HG03066 (cell line): Measurements from ENCODE around the gene GRIP1.

ENCODE experiments used
- ATAC-seq: cut with Tn5 transposase; IDR thresholded peaks from one replicate; pipeline ENCODE4 v1.9.1; 2021; ENCODE audit warnings: low read depth; ENCODE audit not compliant: unreplicated experiment

The GRIP1 gene

DNA sequence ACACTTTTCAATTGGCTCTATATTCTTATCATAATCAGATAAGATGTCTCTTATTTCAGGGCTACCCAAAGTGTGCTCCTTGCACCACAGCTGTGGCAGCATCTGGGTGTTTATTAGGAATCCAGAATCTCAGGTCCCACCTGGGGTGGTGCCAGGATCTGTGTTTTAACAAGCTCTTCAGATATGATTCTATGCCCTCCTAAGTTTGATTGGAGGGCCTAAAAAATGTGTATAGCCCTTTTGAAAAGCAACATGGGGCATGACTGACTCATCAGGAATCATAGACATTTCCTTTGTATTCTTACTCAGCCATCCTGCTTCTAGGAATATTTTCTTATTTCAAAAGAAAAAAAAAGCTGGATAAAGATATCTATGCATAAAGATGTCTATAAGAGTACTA is 273.5 kb downstream of the GRIP1 start:
- ATAC-seq: no peak

DNA sequence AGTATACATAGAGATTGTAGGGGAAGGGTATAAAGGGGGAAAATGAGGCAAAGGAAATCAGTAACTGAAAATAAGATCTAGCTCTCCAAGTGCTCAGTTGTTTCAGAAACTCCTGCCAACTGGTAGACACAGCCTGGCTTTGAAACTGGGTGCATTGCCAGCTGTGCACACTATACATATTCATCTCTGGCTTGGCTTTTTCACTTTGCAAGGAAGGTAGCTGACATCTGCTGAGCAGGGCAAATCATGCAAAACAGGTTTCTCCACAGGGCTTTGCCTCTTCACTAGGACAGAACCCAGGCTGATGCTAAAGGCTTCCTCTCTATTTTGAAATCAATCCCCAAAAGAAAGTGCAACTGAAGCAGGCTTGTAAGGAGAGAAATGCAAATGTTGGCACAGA is 275.1 kb downstream of the GRIP1 start:
- no peak for ATAC-seq

DNA sequence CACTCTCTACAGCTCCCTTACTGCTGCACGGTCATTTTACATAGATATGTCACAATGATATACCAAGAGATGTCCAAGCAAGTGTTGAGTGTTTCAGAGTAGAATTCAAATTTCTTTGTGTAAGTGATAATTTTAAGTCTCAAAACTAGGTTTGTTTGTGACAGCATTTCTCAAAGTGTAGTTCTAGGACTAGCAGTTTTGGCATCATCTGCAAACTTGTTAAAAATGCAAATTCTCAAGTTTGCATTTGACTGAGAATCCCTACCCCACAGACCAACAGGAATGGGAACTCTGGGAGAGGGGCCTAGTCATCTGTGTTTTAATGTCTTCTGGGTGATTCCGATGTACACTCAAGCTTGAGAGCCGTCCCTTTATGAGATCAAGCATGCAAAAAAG is 279.0 kb downstream of the GRIP1 start:
- ATAC-seq: no peak

DNA sequence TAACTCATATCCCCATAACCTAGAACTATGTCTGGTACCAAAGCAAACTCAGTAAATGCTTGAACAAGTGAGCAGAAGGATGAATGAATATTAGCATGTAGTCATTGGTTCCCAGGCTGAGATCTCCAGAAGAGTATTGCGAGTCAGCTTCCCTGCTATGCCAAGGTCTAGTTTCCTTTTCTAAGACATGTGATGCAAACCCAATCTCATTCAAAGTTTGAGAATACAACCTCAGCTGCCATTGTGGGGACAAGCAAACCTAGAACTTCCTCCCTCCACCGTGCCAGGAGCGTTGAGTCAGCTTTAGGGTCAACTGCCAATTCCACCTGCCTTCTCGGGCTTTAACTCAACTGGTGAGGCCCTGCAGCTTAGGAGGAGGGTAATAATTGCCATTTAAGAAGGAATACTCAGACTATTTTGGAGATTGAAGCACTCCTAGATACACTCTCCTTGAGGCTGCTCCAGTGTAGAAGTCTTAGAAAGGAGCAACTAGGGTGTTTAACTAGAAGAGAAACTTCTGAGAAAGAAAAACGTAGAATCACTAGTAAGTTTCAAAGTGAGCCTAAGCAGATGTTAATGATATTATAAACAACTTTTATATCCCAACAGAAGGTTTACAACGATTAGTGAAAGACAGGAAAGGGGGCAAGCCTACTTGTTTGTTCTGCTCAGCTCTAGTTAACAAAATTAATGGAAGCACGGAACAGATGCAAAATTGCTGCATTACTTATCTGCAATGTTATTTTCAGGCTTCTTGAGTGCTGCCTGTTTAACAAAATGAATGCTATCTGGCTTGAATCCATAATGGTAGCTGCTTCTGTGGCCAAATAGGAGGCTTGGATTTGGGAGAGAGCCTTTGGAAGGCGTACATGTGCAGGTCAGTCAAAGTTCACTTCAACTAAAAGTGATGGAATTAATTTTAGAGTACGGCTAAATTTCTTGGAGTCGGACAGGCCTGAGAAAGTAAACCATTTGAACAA is 279.7 kb downstream of the GRIP1 start:
- no peak for ATAC-seq

DNA sequence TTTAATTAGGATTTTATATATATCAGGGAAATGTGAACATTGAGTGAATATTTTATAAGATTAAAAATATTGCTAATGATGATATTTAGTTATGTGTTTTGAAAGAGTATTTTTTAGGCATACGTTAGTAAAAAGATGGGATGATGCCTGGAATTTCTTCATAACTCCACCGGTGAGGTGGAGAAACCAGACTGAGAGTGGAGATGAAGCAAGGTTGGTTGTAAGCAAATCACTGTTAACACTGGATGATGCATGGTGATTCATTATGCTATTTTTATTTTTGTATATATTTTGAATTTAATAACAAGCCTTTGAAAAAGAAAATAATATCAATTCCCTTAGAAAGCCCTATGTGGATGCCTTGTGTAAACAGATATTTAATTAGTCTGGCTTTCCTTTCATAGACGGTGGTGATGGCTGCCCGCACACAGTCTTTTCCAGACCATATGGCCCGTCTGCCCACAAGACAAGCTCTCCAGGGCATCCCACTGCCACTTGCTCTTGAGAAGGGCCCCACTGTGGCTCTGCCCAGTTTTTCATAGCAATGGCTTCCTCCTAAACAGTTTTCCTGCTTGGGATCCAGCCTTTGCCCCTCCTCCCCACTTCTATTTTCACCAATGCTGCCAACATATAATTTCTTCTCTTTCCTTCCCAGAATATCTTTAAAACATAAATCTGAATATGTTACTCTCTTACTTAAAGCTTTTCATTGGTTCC is 281.1 kb downstream of the GRIP1 start:
- ATAC-seq: no peak

DNA sequence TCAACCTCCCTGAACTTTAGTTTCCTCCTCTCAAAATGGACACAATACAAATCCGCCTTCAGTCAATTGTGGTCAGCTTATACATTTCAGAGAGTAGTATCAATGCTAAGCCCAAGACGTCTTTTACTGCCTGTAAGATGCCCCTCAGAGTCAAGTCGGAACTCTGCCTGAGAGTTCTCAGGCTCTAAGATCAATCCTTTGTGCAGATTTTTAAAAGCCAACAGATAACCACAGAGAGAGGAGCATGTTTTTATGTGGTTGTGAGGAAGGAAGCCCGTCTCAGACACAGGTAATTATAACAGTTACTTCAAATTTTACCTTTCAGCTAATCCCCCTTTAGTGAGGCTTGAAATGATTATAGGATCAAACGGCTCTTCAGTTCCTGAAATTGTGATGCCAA is 285.0 kb downstream of the GRIP1 start:
- no peak for ATAC-seq

DNA sequence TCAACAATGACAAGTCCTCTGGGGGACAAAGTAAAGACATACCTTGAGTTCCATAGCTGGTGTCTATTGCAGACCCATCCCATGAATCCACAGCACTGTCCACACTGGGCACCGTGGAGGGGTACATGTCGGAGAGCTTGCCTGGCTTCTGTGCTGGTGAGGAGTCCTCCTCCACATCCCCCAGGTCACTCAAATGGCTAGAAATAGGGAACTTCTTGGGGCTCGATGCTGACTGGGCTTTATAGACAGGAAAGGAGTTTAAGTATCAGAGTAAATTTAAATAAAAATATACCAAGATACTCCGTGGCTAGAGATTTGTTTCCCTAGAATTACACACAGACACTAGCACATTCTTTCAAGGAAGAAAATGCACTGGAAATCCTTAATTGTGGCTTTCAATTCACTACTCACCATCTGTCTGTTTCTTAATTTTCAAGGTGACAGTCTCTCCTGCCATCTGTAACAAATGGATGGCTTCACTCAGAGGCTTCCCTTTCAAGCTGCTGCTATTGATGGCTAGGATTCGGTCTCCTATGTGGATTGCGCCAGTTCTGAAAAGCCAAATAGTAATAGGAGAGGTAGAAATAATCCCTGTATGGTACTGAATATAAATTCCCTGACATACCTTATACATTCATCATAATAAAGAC is 286.5 kb downstream of the GRIP1 start:
- ATAC-seq: no peak

DNA sequence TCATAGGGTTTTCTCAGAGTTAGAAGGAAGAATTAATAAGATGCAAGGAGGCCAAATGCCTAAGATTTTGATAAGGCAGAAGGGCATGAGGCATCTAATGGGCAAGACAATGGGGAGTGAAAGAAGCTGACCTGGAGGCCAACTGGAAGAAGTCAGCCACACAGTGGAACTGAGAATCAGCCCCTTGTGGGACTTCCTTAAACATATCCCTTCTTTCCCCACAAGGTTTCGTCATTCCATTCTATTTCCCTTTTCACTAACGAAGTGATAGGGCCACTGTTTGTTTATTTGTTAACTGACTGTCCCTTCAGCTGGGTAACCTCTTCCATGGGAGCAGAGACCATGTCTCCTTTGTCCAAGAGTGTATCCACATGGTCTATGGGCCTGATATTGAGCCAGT is 290.4 kb downstream of the GRIP1 start:
- no peak for ATAC-seq

DNA sequence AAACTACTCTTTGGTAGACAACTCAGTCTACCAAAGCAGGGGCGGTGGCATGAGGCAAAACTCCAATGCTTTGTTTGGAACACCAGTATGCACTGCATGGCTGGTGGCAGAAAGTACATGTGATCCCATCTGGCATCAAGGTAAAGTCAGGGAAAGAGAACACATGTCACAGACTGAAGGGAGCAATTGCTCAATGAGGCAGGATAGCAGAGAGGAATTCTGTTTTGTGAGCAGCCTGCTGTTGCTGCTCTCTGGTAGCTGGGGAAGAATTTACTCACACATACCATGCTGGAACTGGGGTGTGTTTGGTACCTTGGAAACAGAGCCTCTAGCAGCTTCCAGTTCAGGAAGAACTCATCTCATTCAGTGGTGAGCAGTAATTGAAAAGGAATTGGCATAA is 291.8 kb downstream of the GRIP1 start:
- no peak for ATAC-seq

DNA sequence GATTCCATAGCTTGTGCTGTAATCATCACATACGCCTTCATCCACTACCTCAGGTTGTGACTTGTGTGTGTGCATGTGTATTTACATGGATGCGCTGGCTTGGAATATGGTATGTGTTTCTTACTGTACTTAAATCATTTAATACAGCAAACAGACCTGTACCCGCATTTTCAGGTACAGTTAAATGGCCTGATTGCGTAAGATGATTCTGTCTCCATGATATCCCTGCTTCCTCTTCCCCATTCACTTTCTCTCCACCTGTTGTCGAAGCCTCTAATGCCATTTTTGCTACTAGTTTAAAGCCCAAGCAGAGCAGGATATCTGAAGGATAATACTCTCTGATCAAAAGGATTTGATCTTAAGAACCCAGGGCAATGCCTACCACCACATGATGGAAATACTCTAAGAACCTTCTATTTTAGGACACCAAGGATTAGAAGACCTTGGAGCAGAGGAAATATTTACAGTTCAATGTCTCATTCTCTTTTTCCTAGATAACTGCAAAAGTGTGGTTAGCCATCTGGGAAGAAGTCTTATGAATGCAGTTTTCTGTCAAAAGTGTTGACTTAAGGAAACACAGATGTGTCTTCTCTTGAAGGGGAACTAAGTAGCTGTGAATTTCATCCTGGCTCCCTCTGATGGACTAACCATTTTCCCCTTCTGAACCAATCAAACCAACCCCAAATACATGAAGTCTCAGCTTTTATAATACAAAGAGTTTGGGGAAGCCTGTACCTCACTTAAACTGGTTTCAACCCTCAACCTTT is 297.9 kb downstream of the GRIP1 start:
- ATAC-seq: no peak

DNA sequence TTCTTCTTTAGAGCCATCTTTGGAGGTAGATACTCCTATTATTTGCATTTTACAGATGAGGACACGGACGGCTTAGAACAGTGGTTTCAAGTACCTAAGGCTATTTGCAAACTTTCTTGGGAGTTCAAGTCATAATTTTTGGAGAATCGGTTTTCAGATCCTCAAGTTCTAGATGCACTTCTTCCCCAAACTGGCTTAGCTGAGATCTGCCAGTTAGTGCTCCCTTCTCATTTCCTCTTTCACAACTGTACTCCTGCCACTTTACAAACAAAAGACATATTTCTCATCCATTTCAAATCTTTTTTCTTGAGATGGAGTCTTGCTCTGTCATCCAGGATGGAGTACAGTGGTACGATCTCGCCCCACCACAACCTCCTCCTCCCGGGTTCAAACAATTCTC is 299.3 kb downstream of the GRIP1 start:
- no peak for ATAC-seq

DNA sequence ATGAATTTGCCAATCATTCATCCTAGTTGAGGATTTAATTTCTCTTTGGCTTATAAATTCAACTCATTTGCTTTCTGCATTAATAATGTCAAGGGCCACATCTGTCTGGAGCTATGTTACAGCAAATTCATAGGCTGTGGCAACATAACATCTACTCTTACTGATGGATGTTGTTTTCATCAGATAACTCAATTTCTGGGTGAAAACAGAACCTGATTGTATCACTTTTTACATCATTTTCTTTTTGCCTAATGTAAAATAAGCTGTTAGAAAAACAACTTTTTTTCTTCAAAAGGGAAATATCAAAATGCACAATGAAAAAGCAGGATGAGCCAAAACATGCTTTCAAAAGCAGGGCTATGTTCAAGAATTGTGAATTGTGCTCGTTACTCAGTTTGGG is 303.3 kb downstream of the GRIP1 start:
- no peak for ATAC-seq

DNA sequence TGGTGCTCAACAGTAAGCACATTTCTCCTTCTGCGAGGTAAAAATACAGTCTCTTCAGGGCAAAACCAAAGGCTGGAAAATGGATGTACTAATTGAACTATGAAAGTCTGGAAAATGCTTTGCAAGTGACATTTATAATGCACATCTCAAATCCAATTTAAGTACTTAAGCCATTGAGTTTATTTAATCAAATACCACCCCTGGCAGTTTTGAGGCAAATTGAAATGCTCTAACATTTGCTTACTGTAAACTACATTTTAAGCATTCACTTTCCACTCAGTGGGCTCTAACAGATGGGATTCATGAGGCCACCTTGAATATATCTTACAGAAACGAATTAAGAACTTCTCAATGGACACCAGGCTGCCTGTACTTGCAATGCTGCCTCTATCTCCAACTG is 306.9 kb downstream of the GRIP1 start:
- ATAC-seq: no peak

DNA sequence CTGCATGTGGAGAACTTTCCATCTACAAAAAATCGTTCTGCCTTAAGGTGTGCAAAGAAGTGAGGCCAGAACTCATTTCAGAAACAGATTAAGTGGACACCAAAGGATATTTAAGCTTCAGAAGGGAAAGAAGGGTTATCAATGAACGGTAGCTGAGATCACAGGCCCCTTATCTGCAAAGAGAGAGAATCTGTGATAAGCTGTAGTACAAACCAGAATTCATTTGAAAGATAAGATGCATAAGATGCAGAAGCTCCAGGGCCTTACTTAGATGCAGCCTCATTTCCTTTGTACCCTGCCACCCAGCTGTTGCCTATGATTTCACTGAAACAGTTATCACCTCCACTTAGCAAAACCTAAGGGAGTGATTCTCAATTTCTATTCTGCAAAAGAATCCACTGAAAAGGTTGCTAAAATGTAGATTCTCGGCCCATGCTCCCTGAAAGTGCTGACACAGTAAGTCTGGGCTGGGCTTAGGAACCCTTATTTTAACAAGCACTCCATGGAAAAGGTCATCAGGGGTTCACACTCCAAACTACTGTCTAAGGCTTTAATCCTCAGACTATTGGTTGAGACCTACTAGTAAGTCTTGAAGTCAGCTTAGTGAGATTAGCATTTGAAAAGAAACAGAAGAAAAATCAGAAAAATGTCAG is 311.7 kb downstream of the GRIP1 start:
- ATAC-seq: no peak

DNA sequence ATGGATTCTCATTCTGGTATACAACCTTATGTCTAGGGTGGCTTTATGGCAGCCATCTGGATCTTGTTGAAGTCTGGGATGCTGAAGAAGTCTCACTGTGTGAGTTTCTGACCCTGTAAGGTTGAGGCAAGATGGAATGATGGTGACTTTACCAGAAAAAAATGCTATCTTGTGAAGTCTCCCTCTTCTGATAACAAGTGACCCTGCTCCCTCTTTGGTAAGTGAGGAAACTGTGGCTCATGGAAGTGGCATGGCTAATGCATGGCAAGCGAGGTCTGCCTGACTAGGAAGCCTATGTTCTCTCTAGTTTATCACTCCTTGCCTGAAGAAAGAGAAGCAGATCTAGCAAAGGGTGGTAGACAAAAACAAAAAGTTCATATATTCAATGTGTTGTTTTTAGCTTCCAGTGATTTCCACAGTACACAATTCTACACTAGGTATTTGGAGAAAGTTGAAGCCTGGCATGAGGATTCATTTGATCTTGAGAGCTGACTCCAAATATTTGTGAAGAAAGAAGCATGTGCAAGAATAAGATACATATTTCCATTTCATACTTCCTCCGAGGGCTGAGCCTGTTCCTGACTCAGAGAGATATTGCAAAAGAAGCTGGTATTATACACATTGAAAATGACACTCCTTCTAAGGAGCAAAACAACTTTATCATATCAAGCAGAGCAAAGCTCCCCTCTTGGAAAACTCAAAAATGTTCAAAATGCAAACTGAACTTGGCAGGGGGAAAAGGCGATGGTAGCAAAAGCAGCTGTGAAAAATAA is 313.0 kb downstream of the GRIP1 start:
- ATAC-seq: no peak

DNA sequence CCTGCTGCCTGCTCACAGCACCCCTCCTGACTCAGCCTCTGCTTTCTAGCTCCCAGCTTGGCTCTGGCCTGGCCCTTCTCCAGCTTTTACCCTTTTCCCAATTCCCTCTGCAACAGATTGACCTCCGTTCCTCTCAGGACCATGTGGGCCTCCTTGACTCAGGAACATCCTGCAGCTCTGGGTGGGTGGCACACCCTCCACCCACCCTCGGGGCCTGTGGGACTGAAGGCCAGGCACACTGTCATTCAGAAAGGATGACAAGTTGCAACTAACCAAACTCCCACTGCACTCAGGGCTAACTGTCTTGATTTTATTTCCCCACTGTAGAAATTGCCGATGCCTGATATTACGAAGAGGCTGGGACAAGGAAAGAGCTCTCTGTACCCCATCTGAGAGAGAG is 317.2 kb downstream of the GRIP1 start:
- no peak for ATAC-seq

DNA sequence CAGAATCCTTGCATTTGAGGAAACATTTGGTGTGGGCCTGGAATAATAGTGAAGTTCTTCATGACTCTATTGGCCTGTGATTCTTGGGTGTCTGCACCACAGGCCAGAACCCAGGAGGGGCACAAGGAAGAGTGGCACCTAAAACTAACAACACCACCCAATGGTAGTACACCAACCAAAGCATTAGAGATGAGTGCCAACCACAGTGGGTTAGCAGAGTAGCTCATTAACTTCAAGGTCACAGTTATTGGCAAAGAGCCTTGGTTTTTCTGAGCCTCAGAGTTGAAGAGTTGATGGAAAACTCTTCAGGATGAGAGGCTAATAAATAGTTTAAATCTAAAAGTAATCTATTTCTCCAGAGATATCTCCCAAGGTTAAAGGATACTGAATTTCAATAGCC is 319.6 kb downstream of the GRIP1 start:
- ATAC-seq: no peak

DNA sequence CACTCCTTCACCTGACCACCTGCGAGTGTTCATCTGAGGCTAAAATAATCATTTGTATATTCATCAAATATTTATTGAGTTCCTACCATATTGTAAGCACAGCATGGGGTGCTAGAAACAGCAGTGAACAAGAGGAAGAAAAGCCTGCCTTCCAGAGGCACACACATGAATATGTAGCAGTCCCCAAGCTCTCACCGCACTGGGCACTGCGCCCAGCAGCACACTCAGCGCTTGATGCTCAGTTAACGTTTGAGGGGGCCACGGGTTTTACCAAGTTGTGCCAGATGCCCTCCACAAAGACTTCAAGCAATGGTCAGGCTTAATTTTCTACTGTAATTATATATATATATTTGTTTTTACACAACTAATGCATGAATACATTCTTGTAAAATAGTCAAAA is 324.6 kb downstream of the GRIP1 start:
- ATAC-seq: no peak

DNA sequence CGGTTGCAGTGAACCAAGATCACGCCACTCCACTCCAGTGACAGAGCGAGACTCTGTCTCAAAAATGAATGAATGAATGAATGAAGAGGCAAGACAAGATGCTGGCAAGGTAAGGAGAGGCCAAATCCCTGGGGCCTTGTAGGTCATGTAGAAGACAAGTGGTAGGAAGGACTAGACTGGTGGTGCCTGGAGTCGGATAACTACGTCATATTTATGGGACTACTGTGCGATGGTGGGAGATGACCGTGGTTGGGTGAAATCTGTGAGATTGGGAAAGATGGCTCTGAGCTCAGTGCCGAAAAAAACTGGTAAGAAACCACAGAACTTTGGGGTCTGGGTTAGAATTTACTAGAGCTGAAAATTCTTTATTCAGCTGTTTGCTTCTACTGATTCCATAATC is 326.0 kb downstream of the GRIP1 start:
- no peak for ATAC-seq
